Osteoblast (primary cell): ENCODE measurements around the gene CIAPIN1. TPM values are rescaled to one million over a fixed set of nuclear protein-coding genes. Genes with fewer than 3 reads are reported as not detected.

Experiments used
- DNase-seq: peaks from one replicate; pipeline ENCODE4 v3.0.0; 2011; ENCODE audit warnings: low spot score, mixed read lengths; ENCODE audit not compliant: insufficient read length; ENCODE audit errors: missing footprints
- H2AFZ ChIP-seq: 2 replicates; pipeline ENCODE4 v1.6.0; 2011; ENCODE audit warnings: mild to moderate bottlenecking, low read length
- H3K27ac ChIP-seq: 2 replicates; pipeline ENCODE4 v1.5.1; 2011; ENCODE audit warnings: mild to moderate bottlenecking, low read depth, low read length, moderate library complexity
- H3K27me3 ChIP-seq: 2 replicates; pipeline ENCODE4 v1.6.0; 2012; ENCODE audit warnings: mild to moderate bottlenecking, control low read depth, inconsistent platforms, low read length, moderate library complexity; ENCODE audit not compliant: insufficient read depth
- H3K36me3 ChIP-seq: 2 replicates; pipeline ENCODE4 v1.5.1; 2011; ENCODE audit warnings: mild to moderate bottlenecking, low read length, control low read depth, moderate library complexity; ENCODE audit not compliant: insufficient read depth
- H3K4me1 ChIP-seq: 2 replicates; pipeline ENCODE4 v1.5.1; 2011; ENCODE audit warnings: mild to moderate bottlenecking, low read length, control low read depth, moderate library complexity; ENCODE audit not compliant: insufficient read depth
- H3K4me2 ChIP-seq: 2 replicates; pipeline ENCODE4 v1.6.0; 2011; ENCODE audit warnings: mild to moderate bottlenecking, low read length; ENCODE audit not compliant: insufficient read depth
- H3K4me3 ChIP-seq: fragments of 200-600 bp; sonication (generic); 3 replicates; pipeline ENCODE4 v1.5.1; 2012; ENCODE audit warnings: mild to moderate bottlenecking, low read length, inconsistent platforms; ENCODE audit not compliant: insufficient read depth
- H3K79me2 ChIP-seq: 2 replicates; pipeline ENCODE4 v1.6.0; 2012; ENCODE audit warnings: mild to moderate bottlenecking, low read length, control low read depth, inconsistent platforms; ENCODE audit not compliant: insufficient read depth
- H3K9me3 ChIP-seq: 2 replicates; pipeline ENCODE4 v1.5.1; 2011; ENCODE audit warnings: low read depth, low read length, control low read depth
- H4K20me1 ChIP-seq: 2 replicates; pipeline ENCODE4 v1.6.0; 2012; ENCODE audit warnings: mild to moderate bottlenecking, low read length, control low read depth; ENCODE audit not compliant: insufficient read depth
- CTCF ChIP-seq: IDR thresholded peaks from 2 replicates; pipeline ENCODE4 v1.5.1; 2011; ENCODE audit warnings: mild to moderate bottlenecking, low read depth, low read length, moderate library complexity; ENCODE audit errors: extremely low read depth
- total RNA-seq: library from RNA; depleted of rRNA; stranded (reverse); fragments of >200 nt; gene quantifications from 2 replicates; pipeline ENCODE4 v1.2.3, GENCODE V29; 2012

The CIAPIN1 gene
- total RNA-seq, 1 donor = 39.8 TPM

GRCh38 chr16:57382535-57383275, 64.5 kb downstream of the CIAPIN1 start:
- Histone ChIP-seq H3K79me2 (no peaks in the 10 kb centered on the region), H3K4me3 (no peak overlapping the region), H3K4me1 (no peaks in the 10 kb centered on the region), H3K4me2 (no peak overlapping the region), H3K27me3 (peaks cover 6% of the 10 kb centered on the region), H2AFZ (no peak overlapping the region), H3K27ac (no peak overlapping the region), H3K9me3 (no peaks in the 10 kb centered on the region), H3K36me3 (no peaks in the 10 kb centered on the region), H4K20me1 (no peaks in the 10 kb centered on the region)
- peak; percentile 6 for TF ChIP-seq CTCF
- DNase-seq = peak; percentile 31

- no peaks in the 10 kb centered on the region for H4K20me1 ChIP-seq
- H3K4me3 ChIP-seq = no peak overlapping the region
- H3K4me1 ChIP-seq = no peaks in the 10 kb centered on the region
These were observed 65.2 kb downstream of the CIAPIN1 start for GRCh38 chr16:57381791-57382534.

GRCh38 chr16:57380671-57381462, 66.3 kb downstream of the CIAPIN1 start:
- Histone ChIP-seq H3K27me3 (peaks cover 10% of the 10 kb centered on the region), H4K20me1 (no peaks in the 10 kb centered on the region), H3K4me3 (no peak overlapping the region), H3K4me2 (no peak overlapping the region), H3K9me3 (no peaks in the 10 kb centered on the region), H3K27ac (no peak overlapping the region), H2AFZ (no peak overlapping the region), H3K79me2 (no peaks in the 10 kb centered on the region), H3K4me1 (no peaks in the 10 kb centered on the region), H3K36me3 (no peaks in the 10 kb centered on the region)
- DNase-seq = peak; percentile 53
- no peak for TF ChIP-seq CTCF

More at GRCh38 chr16:57381791-57382534, 65.2 kb downstream of the CIAPIN1 start:
- Histone ChIP-seq H3K79me2 (no peaks in the 10 kb centered on the region), H2AFZ (no peak overlapping the region), H3K27me3 (peaks cover 6% of the 10 kb centered on the region), H3K9me3 (no peaks in the 10 kb centered on the region), H3K27ac (no peak overlapping the region), H3K36me3 (no peaks in the 10 kb centered on the region), H3K4me2 (no peak overlapping the region)
- peak; percentile 61 for DNase-seq
- no peak for TF ChIP-seq CTCF
